Loucy (cell line): ENCODE data around the gene ZCCHC4.

ENCODE experiments used
- H2AFZ ChIP-seq: fragments of 200-600 bp; sonication (generic); 2 replicates; pipeline ENCODE4 v1.6.0; 2016; ENCODE audit warnings: antibody characterized with exemption, mild to moderate bottlenecking, low read length, moderate library complexity
- H3F3A ChIP-seq: fragments of 200-600 bp; 2 replicates; pipeline ENCODE4 v1.6.0; 2016; ENCODE audit warnings: antibody characterized with exemption, low read depth, mild to moderate bottlenecking
- H3K27me3 ChIP-seq: fragments of 200-600 bp; sonication (generic); 2 replicates; pipeline ENCODE4 v1.6.1; 2014; ENCODE audit warnings: low read length, mild to moderate bottlenecking; ENCODE audit not compliant: insufficient read depth, poor library complexity, severe bottlenecking
- H3K36me3 ChIP-seq: fragments of 200-600 bp; sonication (generic); 2 replicates; pipeline ENCODE4 v1.6.1; 2016; ENCODE audit warnings: low read length; ENCODE audit not compliant: insufficient read depth
- H3K4me1 ChIP-seq: fragments of 200-600 bp; sonication (generic); 2 replicates; pipeline ENCODE4 v1.5.1; 2014; ENCODE audit warnings: low read length, mild to moderate bottlenecking; ENCODE audit not compliant: insufficient read depth, poor library complexity, severe bottlenecking
- H3K4me2 ChIP-seq: fragments of 200-600 bp; sonication (generic); 2 replicates; pipeline ENCODE4 v1.6.0; 2014; ENCODE audit warnings: antibody characterized with exemption, low read length, low read depth, mild to moderate bottlenecking; ENCODE audit not compliant: poor library complexity, severe bottlenecking
- H3K4me3 ChIP-seq: fragments of 200-600 bp; sonication (generic); 2 replicates; pipeline ENCODE4 v1.5.1; 2014; ENCODE audit warnings: low read length, mild to moderate bottlenecking, mixed read lengths; ENCODE audit not compliant: poor library complexity, severe bottlenecking
- H3K79me2 ChIP-seq: fragments of 200-600 bp; sonication (generic); 2 replicates; pipeline ENCODE4 v1.6.1; 2014; ENCODE audit warnings: low read length; ENCODE audit not compliant: insufficient read depth
- H3K9ac ChIP-seq: fragments of 200-600 bp; sonication (generic); 2 replicates; pipeline ENCODE4 v1.6.0; 2014; ENCODE audit warnings: mild to moderate bottlenecking, low read depth, low read length, moderate library complexity; ENCODE audit not compliant: poor library complexity, severe bottlenecking
- H3K9me2 ChIP-seq: fragments of 200-600 bp; sonication (generic); replicated peaks from 2 replicates; pipeline ENCODE4 v1.6.1; 2016; ENCODE audit warnings: low read depth, low read length, mixed read lengths
- H3K9me3 ChIP-seq: fragments of 200-600 bp; sonication (generic); 2 replicates; pipeline ENCODE4 v1.6.1; 2014; ENCODE audit warnings: mild to moderate bottlenecking, antibody characterized with exemption, low read length, low read depth; ENCODE audit not compliant: insufficient read depth
- H4K20me1 ChIP-seq: fragments of 200-600 bp; sonication (generic); 2 replicates; pipeline ENCODE4 v1.6.0; 2014; ENCODE audit warnings: antibody characterized with exemption, low read length, mild to moderate bottlenecking; ENCODE audit not compliant: insufficient read depth, poor library complexity, severe bottlenecking
- CTCF ChIP-seq: fragments of 200-600 bp; sonication (generic); conservative IDR thresholded peaks from 2 replicates; pipeline ENCODE4 v1.5.1; 2014; ENCODE audit warnings: mild to moderate bottlenecking, antibody characterized with exemption, low read length
- EZH2phosphoT487 ChIP-seq: fragments of 200-600 bp; IDR thresholded peaks from 2 replicates; pipeline ENCODE4 v1.6.1; 2018; ENCODE audit warnings: antibody characterized with exemption, mild to moderate bottlenecking, moderate library complexity, borderline replicate concordance

The ZCCHC4 gene

GRCh38 chr4:25306518-25307057 is 6.0 kb upstream of the ZCCHC4 start:
- H3K9me3 ChIP-seq = no peaks in the 10 kb centered on the region

DNA sequence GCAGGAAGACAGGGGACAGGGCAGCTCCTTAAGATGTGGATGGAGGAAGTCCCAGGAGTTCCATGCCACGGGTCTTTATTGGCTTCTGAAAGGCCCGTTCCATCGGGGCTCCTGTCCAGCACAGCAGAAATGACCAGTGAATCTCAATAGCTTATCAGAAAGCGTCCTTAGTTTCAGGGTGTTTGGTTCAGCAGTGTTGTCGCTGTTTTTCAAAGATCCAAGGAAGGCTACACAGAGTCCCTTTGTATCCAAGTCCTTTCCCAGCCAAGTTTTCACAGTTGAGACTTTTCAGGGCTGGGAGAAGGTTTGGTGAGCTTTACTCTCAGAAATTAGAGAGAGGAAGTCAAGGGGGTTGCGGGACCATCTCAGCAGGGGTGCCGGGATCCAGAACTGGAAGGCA is 5.0 kb upstream of the ZCCHC4 start:
- Histone ChIP-seq H3K9me2 (no peaks in the 10 kb centered on the region), H2AFZ (no peak overlapping the region), H3K79me2 (no peaks in the 10 kb centered on the region), H3F3A (peaks cover 9% of the 10 kb centered on the region), H3K4me2 (no peak overlapping the region), H4K20me1 (no peaks in the 10 kb centered on the region), H3K4me3 (no peak overlapping the region), H3K9me3 (no peaks in the 10 kb centered on the region), H3K27me3 (no peaks in the 10 kb centered on the region), H3K4me1 (peaks cover 18% of the 10 kb centered on the region), H3K9ac (no peak overlapping the region), H3K36me3 (no peaks in the 10 kb centered on the region)
- TF ChIP-seq CTCF = no peak
- no peak for TF ChIP-seq EZH2phosphoT487

More at GRCh38 chr4:25306518-25307057, 6.0 kb upstream of the ZCCHC4 start:
- H3K4me1 ChIP-seq = peaks cover 18% of the 10 kb centered on the region
- H2AFZ ChIP-seq = no peak overlapping the region
- H3K4me2 ChIP-seq = no peak overlapping the region
- no peaks in the 10 kb centered on the region for H3K36me3 ChIP-seq
- no peak for TF ChIP-seq CTCF
- no peak for TF ChIP-seq EZH2phosphoT487
- H3K9me2 ChIP-seq = no peaks in the 10 kb centered on the region
- peaks cover 9% of the 10 kb centered on the region for H3F3A ChIP-seq
- H3K4me3 ChIP-seq = no peak overlapping the region
- H4K20me1 ChIP-seq = no peaks in the 10 kb centered on the region
- no peaks in the 10 kb centered on the region for H3K79me2 ChIP-seq
- H3K27me3 ChIP-seq = no peaks in the 10 kb centered on the region
- no peak overlapping the region for H3K9ac ChIP-seq

GRCh38 chr4:25308306-25308705 is 4.3 kb upstream of the ZCCHC4 start:
- Histone ChIP-seq H2AFZ (no peak overlapping the region), H3F3A (peaks cover 9% of the 10 kb centered on the region), H3K4me1 (peaks cover 19% of the 10 kb centered on the region), H3K9me2 (no peaks in the 10 kb centered on the region), H4K20me1 (no peaks in the 10 kb centered on the region), H3K36me3 (no peaks in the 10 kb centered on the region), H3K9me3 (no peaks in the 10 kb centered on the region), H3K9ac (no peak overlapping the region), H3K4me2 (no peak overlapping the region), H3K79me2 (peaks cover 5% of the 10 kb centered on the region), H3K4me3 (no peak overlapping the region), H3K27me3 (no peaks in the 10 kb centered on the region)
- TF ChIP-seq CTCF (no peak), EZH2phosphoT487 (no peak)
